Natural killer cell treated with Interleukin-12 subunit alpha and Interleukin-12 subunit beta and Interleukin-15 and Interleukin-18, amount 100 ng/mL, for 72 hours (primary cell): Measurements from ENCODE around the gene ZBTB40. TPM values are rescaled to one million over a fixed set of nuclear protein-coding genes. Genes with fewer than 3 reads are reported as not detected.

Experiments
- ATAC-seq, 2 donors: fragments of 150-1000 bp; cut with Tn5 transposase in 1 of 2; sonication (Bioruptor Pico), chemical (Tn5 transposase) in 1 of 2; 2 replicates each; pipeline ENCODE4 v1.10.0; 2021
- DNase-seq: peaks from one replicate; pipeline ENCODE4 v3.0.0; 2022; ENCODE audit warnings: low spot score
- H3K27ac Mint-ChIP-seq, 2 donors: 1 replicate in 1 of 2; 2 replicates in 1 of 2; pipeline ENCODE4 v1.8.0; 2022; ENCODE audit warnings: mixed read lengths in 2 of 2, mild to moderate bottlenecking in 1 of 2, moderate library complexity in 1 of 2
- H3K27me3 Mint-ChIP-seq, 2 donors: 1 replicate in 1 of 2; 2 replicates in 1 of 2; pipeline ENCODE4 v1.8.0; 2022; ENCODE audit warnings: mixed read lengths in 2 of 2
- H3K36me3 Mint-ChIP-seq: one replicate; pipeline ENCODE4 v1.8.0; 2022; ENCODE audit warnings: mixed read lengths
- H3K4me1 Mint-ChIP-seq, 2 donors: 1 replicate in 1 of 2; 2 replicates in 1 of 2; pipeline ENCODE4 v1.8.0; 2022; ENCODE audit warnings: low read depth in 2 of 2, mixed read lengths in 2 of 2, mild to moderate bottlenecking in 1 of 2
- H3K4me3 Mint-ChIP-seq: one replicate; pipeline ENCODE4 v1.8.0; 2022; ENCODE audit warnings: mixed read lengths
- H3K9me3 Mint-ChIP-seq: 2 replicates; pipeline ENCODE4 v1.8.0; 2022; ENCODE audit warnings: mixed read lengths
- total RNA-seq, 2 donors: library from RNA; stranded (reverse); gene quantifications; one replicate each; pipeline ENCODE4 v1.2.3, GENCODE V29; 2022

ZBTB40 gene
- total RNA-seq, 2 donors from 2014 or later: 26.3 to 33.9 TPM

- Mint-ChIP-seq H3K27ac (no peak overlapping the region), H3K4me1 (no peaks in the 10 kb centered on the region), H3K27me3 (peaks cover 42 to 45% of the 10 kb centered on the region in 2 donors), H3K36me3 (no peaks in the 10 kb centered on the region), H3K4me3 (no peak overlapping the region), H3K9me3 (no peaks in the 10 kb centered on the region)
- ATAC-seq (no peak), DNase-seq (no peak)
Measured at GRCh38 chr1:22557341-22557950, 105.8 kb downstream of the ZBTB40 start.

GRCh38 chr1:22562584-22563583, 111.2 kb downstream of the ZBTB40 start, which contains the start of gene EPHA8:
EPHA8 (plus strand) TSS chr1:22563489; CDS start chr1:22563636, 147 bp downstream.
- no peak for ATAC-seq
- no peak within 1 kb of the TSS for H3K27ac Mint-ChIP-seq

GRCh38 chr1:22563671-22564602, 112.3 kb downstream of the ZBTB40 start:
- H3K9me3 Mint-ChIP-seq: no peaks in the 10 kb centered on the region
- no peak for ATAC-seq
- peaks cover 30 to 33% of the 10 kb centered on the region in 2 donors for H3K27me3 Mint-ChIP-seq
- H3K27ac Mint-ChIP-seq: no peak overlapping the region
- peaks cover 0 to 4% of the 10 kb centered on the region in 2 donors for H3K4me1 Mint-ChIP-seq
- H3K36me3 Mint-ChIP-seq: no peaks in the 10 kb centered on the region
- H3K4me3 Mint-ChIP-seq: no peak overlapping the region
- DNase-seq: no peak

More at GRCh38 chr1:22562584-22563583, 111.2 kb downstream of the ZBTB40 start, which contains the start of gene EPHA8:
- H3K4me1 Mint-ChIP-seq: peaks cover 0 to 4% of the 10 kb centered on the region in 2 donors
- no peak within 1 kb of the TSS for H3K4me3 Mint-ChIP-seq
- H3K9me3 Mint-ChIP-seq: no peaks in the 10 kb centered on the region
- no peak for DNase-seq
- no peaks in the 10 kb centered on the region for H3K36me3 Mint-ChIP-seq
- peaks cover 32 to 33% of the 10 kb centered on the region in 2 donors for H3K27me3 Mint-ChIP-seq

GRCh38 chr1:22566161-22566560, 114.5 kb downstream of the ZBTB40 start:
- Mint-ChIP-seq H3K4me1 (peaks cover 0 to 4% of the 10 kb centered on the region in 2 donors), H3K27ac (no peak overlapping the region), H3K27me3 (peaks cover 23 to 33% of the 10 kb centered on the region in 2 donors), H3K9me3 (no peaks in the 10 kb centered on the region), H3K36me3 (no peaks in the 10 kb centered on the region), H3K4me3 (no peak overlapping the region)
- DNase-seq (no peak), ATAC-seq (no peak)

- Mint-ChIP-seq H3K36me3 (no peaks in the 10 kb centered on the region), H3K4me1 (peaks cover 0 to 4% of the 10 kb centered on the region in 2 donors), H3K9me3 (no peaks in the 10 kb centered on the region), H3K27me3 (peaks cover 19 to 23% of the 10 kb centered on the region in 2 donors), H3K4me3 (no peak overlapping the region), H3K27ac (no peak overlapping the region)
- no peak for ATAC-seq
- DNase-seq: no peak
Measured at GRCh38 chr1:22567197-22567596, 115.5 kb downstream of the ZBTB40 start.

- H3K27ac Mint-ChIP-seq: no peak overlapping the region
- peaks cover 0 to 4% of the 10 kb centered on the region in 2 donors for H3K4me1 Mint-ChIP-seq
- H3K36me3 Mint-ChIP-seq: no peaks in the 10 kb centered on the region
- DNase-seq (no peak), ATAC-seq (no peak)
- H3K4me3 Mint-ChIP-seq: no peak overlapping the region
- H3K9me3 Mint-ChIP-seq: no peaks in the 10 kb centered on the region
- H3K27me3 Mint-ChIP-seq: peaks cover 17 to 18% of the 10 kb centered on the region in 2 donors
Measured at GRCh38 chr1:22567994-22568393, 116.3 kb downstream of the ZBTB40 start.

- no peaks in the 10 kb centered on the region for H3K4me1 Mint-ChIP-seq
- H3K4me3 Mint-ChIP-seq: no peak overlapping the region
- ATAC-seq (no peak), DNase-seq (no peak)
- no peaks in the 10 kb centered on the region for H3K9me3 Mint-ChIP-seq
- H3K36me3 Mint-ChIP-seq: no peaks in the 10 kb centered on the region
- H3K27ac Mint-ChIP-seq: no peak overlapping the region
- H3K27me3 Mint-ChIP-seq: peaks cover 11 to 13% of the 10 kb centered on the region in 2 donors
Measured at GRCh38 chr1:22569269-22569668, 117.6 kb downstream of the ZBTB40 start.

GRCh38 chr1:22570140-22570909, 118.7 kb downstream of the ZBTB40 start:
- no peaks in the 10 kb centered on the region for H3K36me3 Mint-ChIP-seq
- no peak overlapping the region for H3K27ac Mint-ChIP-seq
- H3K9me3 Mint-ChIP-seq: no peaks in the 10 kb centered on the region

GRCh38 chr1:22572818-22573217, 121.2 kb downstream of the ZBTB40 start:
- peaks cover 6 to 12% of the 10 kb centered on the region in 2 donors for H3K27me3 Mint-ChIP-seq
- no peak overlapping the region for H3K27ac Mint-ChIP-seq
- H3K36me3 Mint-ChIP-seq: no peaks in the 10 kb centered on the region
- ATAC-seq (no peak), DNase-seq (no peak)
- H3K9me3 Mint-ChIP-seq: peaks cover 3% of the 10 kb centered on the region
- no peak overlapping the region for H3K4me3 Mint-ChIP-seq
- H3K4me1 Mint-ChIP-seq: no peaks in the 10 kb centered on the region

More at GRCh38 chr1:22570140-22570909, 118.7 kb downstream of the ZBTB40 start:
- Mint-ChIP-seq H3K4me3 (no peak overlapping the region), H3K4me1 (no peaks in the 10 kb centered on the region), H3K27me3 (peaks cover 6 to 10% of the 10 kb centered on the region in 2 donors)
- DNase-seq (no peak), ATAC-seq (no peak)

- no peak overlapping the region for H3K27ac Mint-ChIP-seq
- peaks cover 7% of the 10 kb centered on the region for H3K9me3 Mint-ChIP-seq
- ATAC-seq (no peak), DNase-seq (no peak)
- H3K27me3 Mint-ChIP-seq: peaks cover 6 to 12% of the 10 kb centered on the region in 2 donors
- no peaks in the 10 kb centered on the region for H3K36me3 Mint-ChIP-seq
- H3K4me3 Mint-ChIP-seq: no peak overlapping the region
- H3K4me1 Mint-ChIP-seq: no peaks in the 10 kb centered on the region
Measured at GRCh38 chr1:22573237-22573636, 121.6 kb downstream of the ZBTB40 start.

- Mint-ChIP-seq H3K27me3 (peaks cover 6 to 12% of the 10 kb centered on the region in 2 donors), H3K27ac (no peak overlapping the region)
- no peak for ATAC-seq
Measured at GRCh38 chr1:22575532-22576149, 124.0 kb downstream of the ZBTB40 start.

GRCh38 chr1:22576150-22576544, 124.5 kb downstream of the ZBTB40 start:
- peaks cover 5% of the 10 kb centered on the region for H3K36me3 Mint-ChIP-seq
- no peak overlapping the region for H3K27ac Mint-ChIP-seq
- H3K4me3 Mint-ChIP-seq: no peak overlapping the region
- DNase-seq (no peak), ATAC-seq (no peak)
- H3K27me3 Mint-ChIP-seq: peaks cover 6 to 12% of the 10 kb centered on the region in 2 donors
- peaks cover 14% of the 10 kb centered on the region for H3K9me3 Mint-ChIP-seq
- H3K4me1 Mint-ChIP-seq: peaks cover 0 to 4% of the 10 kb centered on the region in 2 donors

More at GRCh38 chr1:22575532-22576149, 124.0 kb downstream of the ZBTB40 start:
- H3K36me3 Mint-ChIP-seq: peaks cover 5% of the 10 kb centered on the region
- peaks cover 14% of the 10 kb centered on the region for H3K9me3 Mint-ChIP-seq
- no peak for DNase-seq
- H3K4me1 Mint-ChIP-seq: peaks cover 0 to 4% of the 10 kb centered on the region in 2 donors
- H3K4me3 Mint-ChIP-seq: no peak overlapping the region
